ENCODE data around the gene GPR89A. TPM values are rescaled to one million over a fixed set of nuclear protein-coding genes. Genes with fewer than 3 reads are reported as not detected.

The GPR89A gene
- total RNA-seq, 1 experiment from 2014 or later = 44.9 TPM

DNA sequence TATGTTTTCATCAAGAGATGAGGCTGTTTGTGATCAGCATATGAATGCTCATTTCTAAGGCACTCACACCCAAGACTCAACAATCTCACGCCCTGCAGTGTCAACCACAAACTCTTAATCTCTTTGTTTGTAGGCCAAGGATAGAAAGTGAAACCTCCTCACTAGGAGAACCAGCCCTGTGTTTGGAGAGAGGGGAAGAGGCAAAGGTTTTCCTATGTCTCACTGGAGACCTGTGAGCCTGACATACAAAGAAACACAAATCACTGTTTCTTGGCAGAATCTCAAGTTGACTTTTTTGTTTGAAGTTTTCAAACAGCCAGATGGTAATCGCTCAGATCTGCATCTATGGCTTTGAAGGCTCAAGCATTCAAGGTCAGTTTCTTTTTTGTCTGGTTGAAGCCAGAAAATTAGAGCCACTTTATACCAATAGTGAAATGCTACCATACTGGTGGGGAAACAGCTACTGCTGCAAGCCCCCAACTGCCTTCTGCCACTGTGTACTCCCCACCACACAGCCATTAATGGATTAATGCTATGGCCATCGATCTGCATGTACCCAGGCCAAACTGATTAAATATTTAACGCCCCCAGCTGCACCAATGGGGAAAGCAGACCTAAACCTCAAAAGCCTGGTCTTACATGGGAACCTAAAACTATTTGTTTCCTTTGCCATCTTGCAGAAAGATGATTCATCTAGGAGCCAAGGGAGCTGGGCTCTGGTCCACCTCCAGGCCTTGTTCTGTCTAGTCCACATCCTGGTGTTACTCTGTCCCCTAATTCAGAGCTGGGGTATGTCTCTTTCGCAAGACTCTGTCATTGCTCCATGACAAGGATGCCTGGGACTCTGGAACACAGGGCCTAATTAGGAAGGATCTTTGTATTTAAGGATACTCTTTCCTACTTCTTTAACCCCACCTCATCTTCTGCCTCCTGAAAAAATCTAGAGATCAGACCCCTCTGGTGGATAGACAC lies 83.1 kb downstream of the GPR89A start:
- Histone ChIP-seq H4K20me1 (ENCODE audit: insufficient read depth, low read depth, low read length) (no peaks in the 10 kb centered on the region), H3K4me2 (ENCODE audit: low read depth, low read length, poor library complexity, severe bottlenecking) (no peak overlapping the region), H3K9ac (ENCODE audit: low read length) (no peak overlapping the region), H2AFZ (ENCODE audit: low read length) (no peak overlapping the region), H3K4me1 (ENCODE audit: low read length) (no peaks in the 10 kb centered on the region), H3K27me3 (ENCODE audit: low read length) (no peaks in the 10 kb centered on the region), H3K36me3 (ENCODE audit: insufficient read depth, low read length) (no peaks in the 10 kb centered on the region), H3K27ac (ENCODE audit: low read length) (no peak overlapping the region), H3K79me2 (ENCODE audit: low read length) (no peaks in the 10 kb centered on the region), H3K9me2 (replicated peaks; ENCODE audit: insufficient read depth, low read length) (no peaks in the 10 kb centered on the region), H3K4me3 (ENCODE audit: low read length) (no peak overlapping the region), H3K9me3 (ENCODE audit: low read length) (no peaks in the 10 kb centered on the region)
- no peak for DNase-seq

DNA sequence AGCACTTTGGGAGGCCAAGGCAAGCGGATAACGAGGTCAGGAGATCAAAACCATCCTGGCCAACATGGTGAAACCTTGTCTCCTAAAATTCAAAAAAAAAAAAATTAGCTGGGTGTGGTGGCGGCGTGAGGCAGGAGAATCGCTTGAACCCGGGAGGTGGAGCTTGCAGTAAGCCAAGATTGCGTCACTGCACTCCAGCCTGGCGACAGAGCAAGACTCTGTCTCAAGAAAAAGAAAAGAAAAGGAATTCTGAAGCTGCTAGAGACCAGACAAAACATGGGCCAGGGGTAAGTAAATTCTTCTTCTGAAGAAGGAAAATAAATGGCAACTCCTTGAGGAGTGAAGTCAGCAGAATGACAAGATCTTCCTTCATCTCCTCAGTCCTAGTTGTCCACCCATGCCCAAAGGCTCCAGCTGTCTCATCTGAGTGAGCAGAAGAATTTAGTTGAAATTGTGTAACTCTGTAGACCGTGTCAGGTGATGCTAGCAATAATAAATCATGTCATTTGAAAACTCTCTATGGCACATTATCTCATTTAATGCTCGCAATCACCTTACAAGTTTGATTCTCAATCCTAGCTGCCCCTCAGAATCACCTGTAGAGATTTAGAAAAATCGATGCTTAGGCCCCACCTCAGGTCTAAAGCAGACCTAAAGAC lies 85.1 kb downstream of the GPR89A start:
- Histone ChIP-seq H3K9me2 (replicated peaks; ENCODE audit: insufficient read depth, low read length) (no peaks in the 10 kb centered on the region), H3K27me3 (ENCODE audit: low read length) (no peaks in the 10 kb centered on the region), H3K4me3 (ENCODE audit: low read length) (no peak overlapping the region), H3K9ac (ENCODE audit: low read length) (no peak overlapping the region), H4K20me1 (ENCODE audit: insufficient read depth, low read depth, low read length) (no peaks in the 10 kb centered on the region), H3K4me1 (ENCODE audit: low read length) (no peaks in the 10 kb centered on the region), H3K27ac (ENCODE audit: low read length) (no peak overlapping the region), H3K79me2 (ENCODE audit: low read length) (no peaks in the 10 kb centered on the region), H3K36me3 (ENCODE audit: insufficient read depth, low read length) (no peaks in the 10 kb centered on the region), H3K4me2 (ENCODE audit: low read depth, low read length, poor library complexity, severe bottlenecking) (no peak overlapping the region), H2AFZ (ENCODE audit: low read length) (no peak overlapping the region), H3K9me3 (ENCODE audit: low read length) (no peaks in the 10 kb centered on the region)
- no peak for DNase-seq

DNA sequence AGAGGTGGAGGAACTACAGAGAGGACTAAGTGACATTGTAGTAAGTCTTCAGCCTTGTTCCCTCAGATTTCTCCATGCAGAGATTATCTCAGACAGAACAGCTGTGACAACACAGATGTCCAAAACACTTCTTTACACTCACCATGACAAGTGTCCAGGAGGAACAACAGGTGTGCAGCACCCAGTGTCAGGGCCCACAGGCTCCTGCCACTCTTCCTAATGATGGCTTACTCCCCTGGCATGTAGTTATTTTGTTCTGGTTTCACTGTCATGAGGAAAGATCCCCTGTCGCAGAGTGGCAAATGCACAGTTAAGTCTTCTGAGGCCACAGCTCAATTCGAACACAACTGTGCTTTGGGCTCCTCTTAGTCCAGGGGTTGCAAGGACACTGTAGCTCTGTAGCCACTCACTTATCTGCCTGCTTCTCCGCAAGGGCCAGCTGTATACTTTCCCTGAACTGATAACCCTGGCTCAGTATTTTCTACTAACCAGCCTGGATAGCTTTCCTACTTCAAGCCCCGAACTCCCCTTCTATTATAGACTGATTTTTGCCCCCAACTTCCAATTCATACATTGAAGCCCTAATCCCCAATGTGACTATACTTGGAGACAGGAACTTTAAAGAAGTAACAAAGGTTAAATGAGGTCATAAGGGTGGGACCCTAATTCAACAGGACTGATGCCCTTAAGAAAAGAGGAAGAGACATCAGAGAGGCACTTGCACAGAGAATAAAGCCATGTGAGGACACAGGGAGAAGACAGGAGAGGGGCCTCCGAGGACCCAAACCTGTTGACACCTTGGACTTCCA lies 88.2 kb downstream of the GPR89A start:
- Histone ChIP-seq H3K4me2 (ENCODE audit: low read depth, low read length, poor library complexity, severe bottlenecking) (no peak overlapping the region), H3K9ac (ENCODE audit: low read length) (no peak overlapping the region), H2AFZ (ENCODE audit: low read length) (no peak overlapping the region), H4K20me1 (ENCODE audit: insufficient read depth, low read depth, low read length) (no peaks in the 10 kb centered on the region), H3K79me2 (ENCODE audit: low read length) (no peaks in the 10 kb centered on the region), H3K4me3 (ENCODE audit: low read length) (no peak overlapping the region), H3K27ac (ENCODE audit: low read length) (no peak overlapping the region), H3K27me3 (ENCODE audit: low read length) (no peaks in the 10 kb centered on the region), H3K9me3 (ENCODE audit: low read length) (no peaks in the 10 kb centered on the region), H3K9me2 (replicated peaks; ENCODE audit: insufficient read depth, low read length) (no peaks in the 10 kb centered on the region), H3K4me1 (ENCODE audit: low read length) (no peaks in the 10 kb centered on the region), H3K36me3 (ENCODE audit: insufficient read depth, low read length) (no peaks in the 10 kb centered on the region)
- DNase-seq = no peak

DNA sequence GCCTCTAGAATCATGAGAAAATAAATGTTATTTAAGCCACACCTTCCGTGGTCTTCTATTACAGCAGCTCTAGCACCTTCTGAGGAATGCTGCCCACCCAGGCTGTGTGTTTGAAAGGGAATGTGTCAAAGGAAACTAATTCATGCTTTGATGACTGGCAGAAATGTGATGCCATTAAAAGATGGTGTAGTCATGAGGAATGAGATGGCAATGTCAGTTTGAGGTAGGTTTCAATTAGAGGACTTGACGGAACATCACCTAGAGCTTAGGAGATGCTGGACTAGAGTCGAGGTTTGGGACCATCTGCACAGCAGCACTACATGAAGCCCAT lies 88.8 kb downstream of the GPR89A start:
- H3K9me3 ChIP-seq (ENCODE audit: low read length) = no peaks in the 10 kb centered on the region
- H2AFZ ChIP-seq (ENCODE audit: low read length) = no peak overlapping the region
- H3K27ac ChIP-seq (ENCODE audit: low read length) = no peak overlapping the region
- no peaks in the 10 kb centered on the region for H3K9me2 ChIP-seq (replicated peaks; ENCODE audit: insufficient read depth, low read length)
- no peak overlapping the region for H3K4me3 ChIP-seq (ENCODE audit: low read length)
- no peaks in the 10 kb centered on the region for H3K4me1 ChIP-seq (ENCODE audit: low read length)
- no peak overlapping the region for H3K4me2 ChIP-seq (ENCODE audit: low read depth, low read length, poor library complexity, severe bottlenecking)
- H3K9ac ChIP-seq (ENCODE audit: low read length) = no peak overlapping the region
- no peaks in the 10 kb centered on the region for H4K20me1 ChIP-seq (ENCODE audit: insufficient read depth, low read depth, low read length)
- H3K27me3 ChIP-seq (ENCODE audit: low read length) = no peaks in the 10 kb centered on the region
- DNase-seq = no peak
- no peaks in the 10 kb centered on the region for H3K79me2 ChIP-seq (ENCODE audit: low read length)
- no peaks in the 10 kb centered on the region for H3K36me3 ChIP-seq (ENCODE audit: insufficient read depth, low read length)

DNA sequence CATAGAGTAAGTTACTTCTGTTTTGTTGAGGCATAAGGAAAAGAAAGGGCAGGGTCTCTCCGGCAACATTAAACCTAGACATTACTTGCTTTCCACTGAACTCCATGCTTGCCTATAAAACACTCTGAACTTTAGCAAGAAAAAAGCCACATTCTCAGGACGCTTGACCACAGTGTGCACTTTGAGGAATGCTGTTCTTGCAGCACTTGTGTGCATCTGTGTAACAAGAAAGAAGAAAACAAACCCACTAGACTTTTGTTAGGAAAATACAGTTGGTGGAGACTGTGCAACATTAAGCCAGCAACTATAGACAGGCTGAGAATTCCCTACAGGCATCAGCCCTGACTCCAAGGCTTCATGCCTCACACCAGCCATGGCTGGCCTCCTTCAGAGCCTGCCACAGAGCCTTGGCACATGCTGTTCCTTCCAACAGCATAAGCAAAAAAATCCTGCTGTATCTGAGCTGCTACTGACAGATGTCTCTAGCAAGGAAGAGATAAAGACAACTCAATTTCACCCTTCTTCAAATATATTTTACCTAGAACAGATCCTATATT lies 93.6 kb downstream of the GPR89A start:
- no peak overlapping the region for H3K4me3 ChIP-seq (ENCODE audit: low read length)
- no peaks in the 10 kb centered on the region for H3K27me3 ChIP-seq (ENCODE audit: low read length)
- H3K9ac ChIP-seq (ENCODE audit: low read length) = no peak overlapping the region
- no peaks in the 10 kb centered on the region for H3K9me2 ChIP-seq (replicated peaks; ENCODE audit: insufficient read depth, low read length)
- H3K79me2 ChIP-seq (ENCODE audit: low read length) = no peaks in the 10 kb centered on the region
- no peaks in the 10 kb centered on the region for H3K9me3 ChIP-seq (ENCODE audit: low read length)
- no peak overlapping the region for H3K27ac ChIP-seq (ENCODE audit: low read length)
- no peak overlapping the region for H2AFZ ChIP-seq (ENCODE audit: low read length)
- H3K36me3 ChIP-seq (ENCODE audit: insufficient read depth, low read length) = no peaks in the 10 kb centered on the region
- no peaks in the 10 kb centered on the region for H4K20me1 ChIP-seq (ENCODE audit: insufficient read depth, low read depth, low read length)
- H3K4me1 ChIP-seq (ENCODE audit: low read length) = peaks cover 3% of the 10 kb centered on the region
- no peak for DNase-seq
- no peak overlapping the region for H3K4me2 ChIP-seq (ENCODE audit: low read depth, low read length, poor library complexity, severe bottlenecking)

DNA sequence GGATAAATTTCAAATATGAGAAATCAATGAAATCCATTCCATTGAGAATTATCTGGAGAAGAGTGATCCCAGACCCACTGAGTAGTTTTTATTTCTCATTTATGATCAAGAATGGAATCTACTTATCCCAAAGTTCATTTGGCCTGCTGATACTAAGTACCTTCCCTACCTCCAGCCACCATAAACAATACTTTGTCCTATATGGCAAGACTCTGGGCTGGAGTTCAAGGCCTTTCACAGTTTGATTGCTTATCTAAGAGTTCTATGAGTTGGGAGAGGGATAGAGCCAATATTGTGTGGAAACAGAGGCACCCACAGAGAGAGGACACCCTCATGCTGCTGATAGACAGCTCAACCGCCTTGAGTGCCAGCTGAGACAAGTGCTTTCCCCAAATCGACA lies 94.3 kb downstream of the GPR89A start:
- H2AFZ ChIP-seq (ENCODE audit: low read length) = no peak overlapping the region
- no peak overlapping the region for H3K4me3 ChIP-seq (ENCODE audit: low read length)
- H3K9me2 ChIP-seq (replicated peaks; ENCODE audit: insufficient read depth, low read length) = no peaks in the 10 kb centered on the region
- H4K20me1 ChIP-seq (ENCODE audit: insufficient read depth, low read depth, low read length) = no peaks in the 10 kb centered on the region
- H3K79me2 ChIP-seq (ENCODE audit: low read length) = no peaks in the 10 kb centered on the region
- no peak for DNase-seq
- H3K27ac ChIP-seq (ENCODE audit: low read length) = no peak overlapping the region
- H3K27me3 ChIP-seq (ENCODE audit: low read length) = no peaks in the 10 kb centered on the region
- H3K9ac ChIP-seq (ENCODE audit: low read length) = no peak overlapping the region
- H3K36me3 ChIP-seq (ENCODE audit: insufficient read depth, low read length) = no peaks in the 10 kb centered on the region
- peaks cover 3% of the 10 kb centered on the region for H3K4me1 ChIP-seq (ENCODE audit: low read length)
- H3K9me3 ChIP-seq (ENCODE audit: low read length) = no peaks in the 10 kb centered on the region
- H3K4me2 ChIP-seq (ENCODE audit: low read depth, low read length, poor library complexity, severe bottlenecking) = no peak overlapping the region

DNA sequence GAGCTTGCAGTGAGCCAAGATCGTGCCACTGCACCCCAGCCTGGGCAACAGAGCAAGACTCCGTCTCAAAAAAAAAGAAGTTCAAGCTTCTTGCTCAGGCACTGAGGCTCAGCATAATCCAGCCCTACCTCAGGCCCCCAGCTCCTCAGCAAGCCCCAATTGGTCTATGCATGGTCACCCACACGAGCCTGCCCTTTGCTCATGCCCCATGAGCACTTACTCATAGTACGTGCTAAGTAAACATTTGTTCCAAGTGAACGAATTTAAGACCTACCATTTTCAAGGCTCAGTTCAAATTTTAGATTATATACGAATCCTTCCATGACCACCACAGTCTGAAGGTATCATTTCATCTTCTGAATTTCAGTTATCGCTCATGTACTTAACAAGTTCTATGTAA lies 95.0 kb downstream of the GPR89A start:
- Histone ChIP-seq H3K4me3 (ENCODE audit: low read length) (no peak overlapping the region), H2AFZ (ENCODE audit: low read length) (no peak overlapping the region), H4K20me1 (ENCODE audit: insufficient read depth, low read depth, low read length) (no peaks in the 10 kb centered on the region), H3K9me2 (replicated peaks; ENCODE audit: insufficient read depth, low read length) (no peaks in the 10 kb centered on the region), H3K9ac (ENCODE audit: low read length) (no peak overlapping the region), H3K27ac (ENCODE audit: low read length) (no peak overlapping the region), H3K4me2 (ENCODE audit: low read depth, low read length, poor library complexity, severe bottlenecking) (no peak overlapping the region), H3K36me3 (ENCODE audit: insufficient read depth, low read length) (no peaks in the 10 kb centered on the region), H3K27me3 (ENCODE audit: low read length) (no peaks in the 10 kb centered on the region), H3K4me1 (ENCODE audit: low read length) (peaks cover 3% of the 10 kb centered on the region), H3K9me3 (ENCODE audit: low read length) (no peaks in the 10 kb centered on the region), H3K79me2 (ENCODE audit: low read length) (no peaks in the 10 kb centered on the region)
- DNase-seq = no peak

DNA sequence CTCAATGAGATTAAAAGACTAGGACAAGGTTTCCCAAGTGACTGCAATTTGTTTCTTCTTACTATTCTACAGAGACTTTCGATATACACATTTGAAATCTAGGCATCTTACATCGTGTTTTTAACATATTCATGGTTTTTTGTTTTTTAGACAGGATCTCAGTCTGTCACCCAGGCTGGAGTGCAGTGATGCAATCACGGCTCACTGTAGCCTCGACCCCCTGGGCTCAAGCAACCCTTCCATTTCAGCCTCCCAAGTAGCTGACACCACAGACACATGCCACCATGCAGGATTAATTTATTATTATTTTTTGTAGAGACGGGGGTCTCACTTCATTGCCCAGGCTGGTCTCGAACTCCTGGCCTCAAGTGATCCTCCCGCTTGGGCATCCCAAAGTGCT lies 97.8 kb downstream of the GPR89A start:
- no peak for DNase-seq
- no peaks in the 10 kb centered on the region for H3K9me3 ChIP-seq (ENCODE audit: low read length)
- no peak overlapping the region for H3K9ac ChIP-seq (ENCODE audit: low read length)
- peaks cover 3% of the 10 kb centered on the region for H3K4me1 ChIP-seq (ENCODE audit: low read length)
- H3K27me3 ChIP-seq (ENCODE audit: low read length) = no peaks in the 10 kb centered on the region
- H3K36me3 ChIP-seq (ENCODE audit: insufficient read depth, low read length) = no peaks in the 10 kb centered on the region
- H4K20me1 ChIP-seq (ENCODE audit: insufficient read depth, low read depth, low read length) = no peaks in the 10 kb centered on the region
- no peak overlapping the region for H3K4me3 ChIP-seq (ENCODE audit: low read length)
- no peaks in the 10 kb centered on the region for H3K79me2 ChIP-seq (ENCODE audit: low read length)
- no peak overlapping the region for H3K4me2 ChIP-seq (ENCODE audit: low read depth, low read length, poor library complexity, severe bottlenecking)
- no peak overlapping the region for H2AFZ ChIP-seq (ENCODE audit: low read length)
- no peak overlapping the region for H3K27ac ChIP-seq (ENCODE audit: low read length)
- no peaks in the 10 kb centered on the region for H3K9me2 ChIP-seq (replicated peaks; ENCODE audit: insufficient read depth, low read length)
